HUDEP-2 (cell line): Measurements from ENCODE around the gene CCDC106.
A peak's percentile ranks its signal among the peaks of the same experiment; 100 is the strongest.

Experiments used
- DNase-seq, 76 experiments: peaks; one replicate each; lab custom pipeline; 2025; ENCODE audit not compliant: unreplicated experiment in 76 of 76; lab: John Stamatoyannopoulos, UW

The CCDC106 gene

DNA sequence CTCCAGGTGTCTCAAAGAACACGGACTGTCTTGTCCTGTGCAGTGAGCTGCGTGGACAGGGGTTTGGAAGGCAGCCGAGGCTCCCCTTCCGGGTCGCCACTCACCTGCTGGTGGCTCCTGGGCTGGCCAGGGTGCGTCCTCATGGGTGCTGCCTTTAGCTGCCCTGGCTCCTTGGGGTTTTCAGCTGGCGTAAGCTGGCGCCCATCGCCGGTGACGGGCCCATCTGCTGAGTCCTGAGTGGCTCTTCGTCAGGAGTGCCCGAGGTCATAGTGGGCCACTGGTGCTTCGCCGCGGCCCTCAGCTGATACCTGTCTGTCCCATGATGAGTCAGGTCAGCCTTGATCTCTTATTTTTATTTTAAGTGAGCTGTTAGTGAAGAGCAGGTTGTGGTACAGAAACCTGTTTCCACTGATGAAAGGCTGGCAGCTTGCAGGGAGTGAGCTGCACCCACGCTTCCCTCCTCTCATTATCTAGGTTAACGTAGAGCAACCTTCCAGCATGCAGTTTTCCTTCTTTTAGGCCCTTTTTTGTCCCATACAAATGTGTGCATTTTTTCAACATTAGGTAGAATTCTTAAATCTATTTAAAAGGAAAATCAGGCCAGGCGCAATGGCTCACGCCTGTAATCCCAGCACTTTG is 45.4 kb downstream of the CCDC106 start:
- no peak for DNase-seq

GRCh38 chr19:55694241-55694655 is 46.2 kb downstream of the CCDC106 start:
- DNase-seq = no peak

- DNase-seq = no peak
Observed at GRCh38 chr19:55694656-55695491, 46.9 kb downstream of the CCDC106 start.

DNA sequence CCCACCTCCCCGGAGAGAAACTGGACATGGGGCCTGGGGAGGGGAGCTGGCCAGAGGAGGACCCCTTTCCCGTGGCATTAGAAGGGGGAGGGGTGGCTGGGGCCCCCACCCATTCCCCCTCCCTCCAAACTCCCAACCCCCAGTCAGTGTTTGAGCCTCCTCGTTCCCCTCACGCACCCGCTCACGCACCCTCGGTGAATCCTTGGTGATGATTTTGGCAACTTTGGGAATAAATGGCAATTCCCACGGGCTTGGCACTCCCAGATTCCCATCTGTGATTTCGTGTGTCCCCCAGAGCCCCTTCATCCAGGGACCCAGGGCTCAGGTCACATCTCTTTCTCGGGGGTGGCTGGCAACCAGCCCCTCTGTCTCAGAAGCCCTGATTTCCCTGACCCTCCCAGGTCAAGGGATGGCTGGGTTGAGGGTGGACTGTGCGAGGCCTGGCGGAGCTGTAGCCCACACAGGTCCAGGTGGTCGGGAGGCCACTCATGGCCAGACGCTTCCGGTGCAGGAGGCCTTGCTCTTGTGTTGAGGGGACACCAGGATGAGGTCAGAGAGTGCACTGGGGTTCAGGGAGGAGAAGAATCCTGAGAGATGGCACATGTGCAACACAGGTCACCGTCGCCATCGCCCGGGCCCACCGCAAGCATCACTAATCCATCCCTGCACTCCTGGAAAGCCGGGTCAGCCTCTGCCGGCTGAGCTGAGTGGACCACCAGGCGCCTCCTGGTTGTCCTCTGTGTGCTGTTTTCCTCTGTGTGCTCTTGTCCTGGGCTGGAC is 47.7 kb downstream of the CCDC106 start:
- DNase-seq = no peak

GRCh38 chr19:55696301-55697068 is 48.5 kb downstream of the CCDC106 start:
- DNase-seq = no peak

DNA sequence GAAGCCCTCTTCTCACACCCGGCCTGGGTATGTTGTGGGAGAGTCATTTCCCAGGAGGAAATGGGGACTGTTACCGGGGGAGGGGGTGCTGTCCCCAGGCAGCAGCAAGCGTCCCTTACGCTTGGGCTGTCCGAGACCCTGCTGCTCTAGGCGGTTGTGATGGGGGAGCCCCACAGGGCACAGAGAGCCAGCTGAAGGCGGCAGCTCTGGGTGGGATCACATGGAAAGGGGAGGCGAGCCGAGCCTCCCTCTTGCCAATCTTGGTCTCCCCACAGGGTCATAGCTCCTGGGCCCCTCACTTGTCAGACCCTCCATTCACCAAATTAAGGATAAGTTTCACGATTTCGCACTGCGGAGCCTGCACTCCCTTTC is 49.0 kb downstream of the CCDC106 start:
- no peak for DNase-seq

- no peak for DNase-seq
Observed at GRCh38 chr19:55697698-55698097, 49.7 kb downstream of the CCDC106 start.

- no peak for DNase-seq
Observed at GRCh38 chr19:55698256-55698655, 50.2 kb downstream of the CCDC106 start.

GRCh38 chr19:55699221-55699620 is 51.2 kb downstream of the CCDC106 start:
- no peak for DNase-seq

DNA sequence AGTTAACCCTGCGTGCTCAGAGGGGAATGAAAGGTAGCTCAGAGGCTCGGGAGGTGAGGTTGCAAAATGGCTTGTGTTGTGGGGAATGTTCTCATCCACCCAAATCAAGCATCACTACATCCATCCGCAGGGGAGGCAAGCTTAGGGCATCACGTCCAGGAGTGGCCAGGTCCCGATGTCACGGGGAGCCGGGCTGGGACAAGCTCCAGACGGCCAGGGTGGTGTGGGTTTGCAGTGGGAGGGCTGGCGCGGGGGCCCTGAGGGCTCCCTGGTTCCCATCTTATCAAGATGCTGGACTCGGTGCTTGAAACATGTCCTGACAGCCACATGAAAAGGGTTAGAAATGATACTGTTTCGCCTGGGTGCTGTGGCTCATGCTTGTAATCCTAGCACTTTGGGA is 52.8 kb downstream of the CCDC106 start:
- no peak for DNase-seq

GRCh38 chr19:55702131-55702627 is 54.2 kb downstream of the CCDC106 start:
- DNase-seq = peak in 70 of 76 experiments; percentile 20 to 83 (median 58)
